Activated CD4-positive, alpha-beta T cell treated with anti-CD3 and anti-CD28 coated beads for 1 hour (primary cell): ENCODE measurements around the gene SUZ12.
"Not testable (repeated sequence)": the region's sequence is repeated elsewhere in the genome, so short reads cannot be mapped to it uniquely, and the experiment has no call there.

Source experiments
- DNase-seq: peaks from one replicate; pipeline ENCODE4 v3.0.0-alpha.2; 2020

SUZ12 gene

GRCh38 chr17:31936615-31937609 lies at the start of gene SUZ12:
Gene SUZ12, plus strand, starts transcription at chr17:31937007. Its CDS starts 240 bp downstream, at chr17:31937247.
- DNase-seq = peak; percentile 74

DNA sequence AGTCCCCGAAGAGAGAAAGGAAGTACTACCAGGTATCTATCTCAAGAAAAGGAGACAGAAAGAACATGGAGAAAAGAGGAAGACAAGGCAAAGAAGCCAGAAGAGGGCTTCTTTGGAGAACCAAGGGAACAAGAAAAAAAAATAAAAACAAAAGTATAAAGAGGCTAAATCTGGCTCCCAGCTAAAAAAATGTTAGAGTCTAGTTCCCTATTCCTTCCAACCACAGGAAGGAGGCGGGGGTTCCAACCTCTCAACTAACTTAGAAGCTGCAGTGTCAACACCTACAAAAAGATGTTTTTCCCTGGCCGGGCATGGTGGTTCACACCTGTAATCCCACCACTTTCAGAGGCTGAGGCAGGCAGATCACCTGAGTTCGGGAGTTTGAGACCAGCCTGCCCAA lies 48.7 kb upstream of the SUZ12 start:
- no peak for DNase-seq

DNA sequence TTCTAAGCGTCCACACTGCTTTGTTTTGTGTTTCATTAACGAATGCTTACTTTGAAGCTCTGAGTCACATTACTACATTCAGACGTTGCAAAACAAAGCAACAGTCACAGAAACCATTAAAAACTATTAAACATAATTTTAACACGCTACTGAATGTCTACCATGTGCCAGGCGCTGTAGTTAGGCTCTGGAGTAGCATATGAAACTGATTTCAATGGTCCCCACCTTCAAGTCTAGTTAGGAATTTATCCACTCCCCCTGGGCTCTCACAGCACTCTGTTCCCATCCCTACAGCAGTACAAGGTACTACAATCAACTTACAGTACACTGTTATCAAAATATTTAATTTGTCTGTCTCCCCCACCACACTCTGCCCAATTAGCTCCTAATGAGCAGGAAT lies 35.9 kb upstream of the SUZ12 start:
- no peak for DNase-seq

DNA sequence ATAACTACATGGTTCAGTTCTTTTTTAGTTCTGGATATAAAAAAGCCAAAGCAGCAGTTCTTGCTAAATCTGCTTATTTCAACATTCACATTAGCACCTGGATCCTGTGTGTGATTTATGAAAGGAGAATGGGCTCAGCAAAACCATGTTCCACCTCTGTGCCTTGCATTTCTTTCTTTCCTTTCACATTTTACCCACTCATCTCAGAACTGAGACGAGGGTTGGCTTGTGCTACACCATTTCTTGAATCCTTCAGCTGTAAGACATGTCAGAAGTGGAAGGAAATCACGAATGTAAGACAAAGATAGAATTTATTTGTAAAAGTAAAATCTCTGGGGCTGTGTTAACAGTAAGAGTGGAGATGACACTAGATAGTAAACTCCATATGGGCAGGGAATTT lies 34.1 kb upstream of the SUZ12 start:
- DNase-seq = no peak

- no peak for DNase-seq
Observed at GRCh38 chr17:31903401-31903800, 33.4 kb upstream of the SUZ12 start.

DNA sequence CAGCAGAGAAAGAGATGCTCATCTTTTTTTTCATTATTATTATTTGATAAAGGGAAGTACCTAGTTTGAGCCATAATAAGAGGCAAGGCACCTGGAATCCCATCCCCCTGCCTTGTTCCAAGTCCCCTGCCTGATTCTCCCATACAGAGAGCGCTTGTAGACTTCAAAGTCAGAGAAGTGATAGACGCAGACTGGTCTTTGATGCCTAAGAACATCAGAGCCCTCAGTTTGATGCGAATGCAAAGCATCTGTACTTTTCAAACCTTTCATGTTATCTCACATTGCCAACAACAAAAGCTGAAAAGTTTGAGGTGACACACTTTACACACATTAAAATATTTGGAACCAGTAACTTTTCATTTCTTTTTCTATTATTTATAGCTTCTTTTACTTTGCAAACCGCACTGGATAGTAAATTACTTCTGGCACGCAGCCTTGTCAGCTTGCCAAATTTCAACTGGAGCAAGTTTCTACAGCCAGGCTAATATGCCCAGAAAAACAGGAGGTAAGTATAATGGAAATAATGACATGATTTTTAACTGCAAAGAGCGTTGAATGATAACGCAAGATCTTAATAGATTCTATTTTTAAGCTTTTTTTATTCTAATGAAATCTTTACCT lies 29.4 kb upstream of the SUZ12 start:
- DNase-seq = no peak

GRCh38 chr17:31908386-31908785 lies 28.4 kb upstream of the SUZ12 start:
- DNase-seq = no peak

DNA sequence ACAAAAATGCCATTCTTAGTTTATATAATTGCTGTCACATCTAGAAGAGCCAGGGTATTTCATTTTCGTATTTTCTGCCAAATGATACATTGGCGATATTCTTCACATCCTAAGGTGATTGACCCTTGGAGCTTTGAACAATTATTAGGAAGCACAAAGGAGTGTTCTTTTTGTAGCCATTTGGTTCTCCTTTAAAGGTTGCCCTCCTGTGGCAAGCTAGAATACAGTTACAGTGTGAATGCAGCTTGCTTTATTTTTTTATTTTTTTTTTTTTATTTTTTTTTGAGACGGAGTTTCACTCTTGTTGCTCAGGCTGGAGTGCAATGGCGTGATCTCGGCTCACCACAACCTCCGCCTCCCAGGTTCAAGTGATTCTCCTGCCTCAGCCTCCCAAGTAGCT lies 24.1 kb upstream of the SUZ12 start:
- not testable (repeated sequence) for DNase-seq

DNA sequence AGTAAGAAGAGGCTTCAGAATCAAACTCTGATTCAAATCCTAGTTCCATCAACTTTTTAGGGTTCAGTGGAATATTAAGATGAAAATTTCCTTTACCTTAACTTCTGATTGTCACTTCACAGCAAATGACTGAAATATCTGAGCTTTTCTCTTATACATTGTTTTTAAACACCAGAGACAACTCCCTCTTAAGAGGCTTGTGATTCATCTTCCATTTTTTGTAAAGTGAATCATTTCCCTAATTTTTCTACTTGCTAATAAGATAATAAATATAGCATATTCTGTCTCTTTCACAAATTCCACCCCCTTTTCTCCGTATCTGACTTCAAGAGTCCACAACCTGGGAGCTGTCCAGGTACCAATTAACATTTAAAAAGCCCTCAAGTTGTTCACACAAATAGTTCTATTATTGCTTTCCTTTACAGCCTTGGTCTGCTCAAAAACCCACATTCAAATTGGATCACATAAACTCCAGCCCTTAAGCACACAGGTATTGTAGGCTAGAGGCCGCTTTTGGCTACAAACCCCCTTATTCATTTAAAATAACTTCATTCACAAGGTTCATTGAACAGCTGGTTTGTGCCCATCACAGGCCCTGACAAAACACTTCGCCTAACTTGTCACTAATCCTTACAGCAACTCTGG lies 21.2 kb upstream of the SUZ12 start:
- no peak for DNase-seq

DNA sequence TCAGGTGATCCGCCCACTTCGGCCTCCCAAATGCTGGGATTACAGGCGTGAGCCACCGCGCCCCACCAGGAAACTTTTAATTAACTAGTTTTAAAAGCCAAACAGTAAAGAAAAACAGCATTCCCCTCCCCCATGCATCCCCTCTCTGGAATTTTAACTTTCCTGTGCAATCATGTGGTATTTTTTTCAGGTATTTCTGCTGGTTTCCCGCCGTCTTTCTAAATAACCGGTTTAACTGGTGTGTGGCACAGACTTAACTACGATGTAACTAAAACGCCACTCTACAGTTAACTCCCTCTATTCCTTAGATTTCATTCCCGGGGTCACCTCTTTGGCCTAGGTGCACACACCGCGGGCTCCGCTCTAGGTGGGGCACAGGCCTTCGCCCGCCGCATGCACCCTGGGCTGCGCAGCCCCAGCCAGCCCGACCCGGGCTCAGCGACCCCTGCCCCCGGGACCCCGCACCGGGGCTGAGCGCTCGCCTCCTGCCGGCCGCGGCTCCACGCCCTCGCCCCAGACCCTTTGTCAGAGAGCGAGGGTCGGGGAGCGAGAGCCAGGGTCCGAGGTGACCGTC lies 20.2 kb upstream of the SUZ12 start:
- DNase-seq = no peak

DNA sequence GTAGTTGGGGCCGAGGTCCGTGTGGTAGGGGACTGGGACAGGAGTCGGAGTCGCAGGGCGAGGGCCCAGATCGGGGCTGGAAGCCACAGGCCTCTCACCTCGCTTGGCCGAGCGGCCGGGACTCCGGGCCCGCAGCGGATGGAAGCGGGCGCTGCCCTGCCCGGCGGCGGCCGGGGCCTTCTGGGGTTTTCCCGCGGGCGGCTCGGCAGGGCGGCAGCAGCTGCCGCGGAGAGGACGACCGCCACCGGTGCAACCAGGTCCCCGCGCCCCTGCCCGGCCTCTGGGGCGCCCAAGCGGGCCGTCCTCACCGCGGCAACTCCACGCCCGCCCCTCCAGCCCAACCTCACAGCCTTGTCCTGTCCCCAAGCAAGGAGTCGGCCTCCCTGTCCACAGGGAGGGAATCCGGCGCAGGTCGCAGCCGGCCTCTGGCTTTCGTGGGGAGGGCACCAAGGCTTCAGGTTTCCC lies 19.7 kb upstream of the SUZ12 start:
- no peak for DNase-seq

- DNase-seq = not testable (repeated sequence)
Observed at GRCh38 chr17:31917721-31918120, 19.1 kb upstream of the SUZ12 start.

DNA sequence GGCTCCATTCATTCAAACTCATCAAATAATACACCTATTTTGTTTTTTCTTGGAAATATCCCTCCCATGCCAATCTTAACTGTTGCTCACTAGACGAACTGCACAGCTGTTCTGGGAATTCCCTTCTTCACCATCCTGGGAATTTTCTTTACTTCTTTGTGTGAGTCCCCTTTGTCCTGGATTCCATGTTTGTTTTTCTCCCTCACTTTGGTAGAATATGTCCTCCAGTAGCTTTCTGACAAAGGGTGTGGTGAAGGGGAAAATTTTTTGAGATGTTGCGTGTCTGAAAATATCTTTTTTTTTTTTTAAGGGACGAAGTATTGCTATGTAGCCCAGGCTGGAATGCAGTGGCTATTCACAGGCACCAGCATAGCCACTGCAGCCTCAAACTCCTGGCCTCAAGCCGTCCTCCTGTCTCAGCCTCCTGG lies 18.1 kb upstream of the SUZ12 start:
- no peak for DNase-seq

DNA sequence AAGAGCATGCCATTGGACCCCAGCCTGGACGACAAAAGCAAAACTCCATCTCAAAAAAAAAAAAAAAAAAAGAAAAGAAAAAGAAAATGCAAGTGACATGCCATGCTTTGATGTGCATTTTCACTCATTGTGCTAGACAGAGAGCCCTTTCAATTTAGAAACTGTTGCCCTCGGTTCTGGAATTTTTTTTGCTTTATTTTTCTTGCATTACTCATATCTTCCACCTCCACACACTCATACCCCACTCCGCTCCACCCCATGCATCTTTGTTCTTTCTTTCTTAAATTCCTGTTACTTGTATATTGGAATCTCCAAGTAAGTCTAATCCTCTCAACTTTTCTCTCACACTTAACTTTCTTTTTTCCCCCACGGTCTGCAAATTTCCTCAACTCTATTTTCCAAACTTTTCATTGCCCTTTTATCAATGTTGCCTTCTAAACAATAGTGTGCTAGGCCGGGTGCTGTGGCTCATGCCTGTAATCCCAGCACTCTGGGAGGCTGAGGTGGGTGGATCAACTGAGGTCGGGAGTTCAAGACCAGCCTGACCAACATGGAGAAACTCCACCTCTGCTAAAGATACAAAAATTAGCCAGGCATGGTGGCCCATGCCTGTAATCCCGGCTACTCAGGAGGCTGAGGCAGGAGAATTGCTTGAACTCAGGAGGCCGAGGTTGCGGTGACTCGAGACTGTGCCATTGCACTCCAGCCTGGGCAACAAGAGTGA lies 16.8 kb upstream of the SUZ12 start:
- no peak for DNase-seq

DNA sequence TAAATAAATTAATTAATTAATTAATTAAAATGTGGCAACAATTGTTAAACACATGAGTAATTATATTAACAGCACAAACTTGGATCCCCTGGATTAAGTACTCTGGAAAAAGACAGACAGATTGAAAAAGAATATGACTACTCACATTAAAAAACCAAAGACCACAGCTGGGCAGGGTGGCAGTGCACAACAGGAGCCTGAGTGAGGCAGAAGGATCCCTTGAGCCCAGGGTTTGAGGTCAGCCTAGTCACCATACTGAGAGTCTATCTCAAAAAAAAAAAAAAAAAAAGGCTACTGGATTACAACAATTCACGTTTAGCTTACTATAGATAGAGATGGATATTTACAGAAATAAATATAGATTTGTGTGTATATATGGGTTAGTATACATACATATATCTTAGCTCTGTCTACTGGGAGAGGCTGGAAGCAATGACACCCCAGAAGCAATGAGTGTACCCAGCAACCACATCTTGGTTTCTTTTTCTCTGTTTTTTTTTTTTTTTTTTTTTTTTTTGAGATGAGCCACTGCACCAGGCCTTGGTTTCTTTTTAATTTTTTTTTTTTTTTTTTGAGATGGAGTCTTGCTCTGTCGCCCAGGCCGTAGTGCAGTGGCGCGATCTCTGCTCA lies 10.6 kb upstream of the SUZ12 start:
- no peak for DNase-seq

DNA sequence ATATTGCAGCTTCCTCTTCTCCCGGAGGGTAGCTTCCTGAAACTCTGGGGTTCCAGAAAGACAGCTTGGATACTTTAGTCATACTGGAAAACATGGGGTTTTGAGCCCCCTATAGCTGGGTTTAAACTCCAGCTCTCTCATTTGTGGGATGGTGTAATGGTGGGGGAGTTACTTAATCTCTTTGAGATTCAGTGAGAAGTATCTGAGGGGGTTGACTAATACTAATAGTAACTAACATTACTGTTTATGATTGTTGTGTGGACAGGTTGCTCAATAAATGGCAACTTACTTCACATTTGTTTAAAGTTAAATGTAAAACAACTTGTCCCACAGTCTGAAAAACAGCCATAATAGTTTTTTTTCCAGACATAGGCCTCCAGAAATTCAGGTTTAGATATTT lies 5.1 kb upstream of the SUZ12 start:
- DNase-seq = no peak

- no peak for DNase-seq
Observed at GRCh38 chr17:31935512-31935911, 1.3 kb upstream of the SUZ12 start.

DNA sequence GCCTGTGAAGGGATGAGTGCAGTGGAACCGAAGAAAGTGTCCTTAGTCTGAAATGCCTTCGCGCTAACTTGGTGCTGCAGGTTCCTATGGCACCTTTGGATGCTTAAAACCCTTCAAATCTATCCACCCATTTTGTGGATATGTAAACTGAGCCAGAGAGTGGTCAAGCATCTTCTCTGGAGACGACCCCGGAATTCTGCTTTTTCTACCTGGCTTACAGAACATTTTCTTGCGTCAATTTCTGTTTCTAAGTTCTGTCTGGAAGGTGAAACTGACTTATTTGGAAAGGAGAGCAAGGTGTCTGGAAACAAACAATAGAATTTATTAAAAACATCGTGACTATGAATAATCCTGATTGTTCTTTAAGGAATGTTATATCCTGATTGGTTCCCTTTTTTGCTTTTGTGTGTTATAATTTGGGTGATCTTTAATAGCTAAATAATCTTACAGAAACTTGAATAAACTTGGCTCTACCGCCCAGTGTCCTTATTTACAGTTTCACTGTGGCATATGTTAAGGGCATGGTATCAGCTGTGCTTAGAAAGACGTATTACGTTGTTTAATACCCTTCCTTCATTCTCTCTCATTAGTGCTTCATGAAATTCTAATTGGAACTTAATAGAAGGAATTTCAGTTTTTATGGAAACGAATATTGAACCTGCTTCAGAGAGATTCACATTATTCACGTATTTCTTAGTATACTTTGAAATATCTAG lies 1.3 kb downstream of the SUZ12 start:
- DNase-seq = not testable (repeated sequence)

GRCh38 chr17:31941916-31942315 lies 5.1 kb downstream of the SUZ12 start:
- not testable (repeated sequence) for DNase-seq

- not testable (repeated sequence) for DNase-seq
Observed at GRCh38 chr17:31942396-31942795, 5.6 kb downstream of the SUZ12 start.

- DNase-seq = not testable (repeated sequence)
Observed at GRCh38 chr17:31951953-31952352, 15.1 kb downstream of the SUZ12 start.
